Measurements from ENCODE around the gene NPHP4.

Gene NPHP4

GRCh38 chr1:5843521-5844096 is 148.6 kb downstream of the NPHP4 start:
- H3K4me3 ChIP-seq (replicated peaks in 1 of 2; ENCODE audit: low read depth in 2 of 2, low read length in 2 of 2) = no peak overlapping the region
- no peak for DNase-seq (ENCODE audit: low read depth in 2 of 2)
- TF ChIP-seq CTCF (IDR thresholded peaks at IDR 0.05; ENCODE audit: low read depth, low read length) = no peak

- TF ChIP-seq CTCF (IDR thresholded peaks at IDR 0.05; ENCODE audit: low read depth, low read length) = no peak
- DNase-seq (ENCODE audit: low read depth in 2 of 2) = no peak
- H3K4me3 ChIP-seq (replicated peaks in 1 of 2; ENCODE audit: low read depth in 2 of 2, low read length in 2 of 2) = no peak overlapping the region
Observed at GRCh38 chr1:5842679-5843078, 149.5 kb downstream of the NPHP4 start.

GRCh38 chr1:5840551-5841001 is 151.6 kb downstream of the NPHP4 start:
- DNase-seq (ENCODE audit: low read depth in 2 of 2) = no peak
- TF ChIP-seq CTCF (IDR thresholded peaks at IDR 0.05; ENCODE audit: low read depth, low read length) = no peak
- no peak overlapping the region for H3K4me3 ChIP-seq (replicated peaks in 1 of 2; ENCODE audit: low read depth in 2 of 2, low read length in 2 of 2)

GRCh38 chr1:5839881-5840550 is 152.2 kb downstream of the NPHP4 start:
- TF ChIP-seq CTCF (IDR thresholded peaks at IDR 0.05; ENCODE audit: low read depth, low read length) = no peak
- no peak for DNase-seq (ENCODE audit: low read depth in 2 of 2)
- H3K4me3 ChIP-seq (replicated peaks in 1 of 2; ENCODE audit: low read depth in 2 of 2, low read length in 2 of 2) = no peak overlapping the region

- H3K4me3 ChIP-seq (replicated peaks in 1 of 2; ENCODE audit: low read depth in 2 of 2, low read length in 2 of 2) = no peak overlapping the region
- TF ChIP-seq CTCF (IDR thresholded peaks at IDR 0.05; ENCODE audit: low read depth, low read length) = no peak
- DNase-seq (ENCODE audit: low read depth in 2 of 2) = no peak
Observed at GRCh38 chr1:5839161-5839880, 152.9 kb downstream of the NPHP4 start.

- DNase-seq (ENCODE audit: low read depth in 2 of 2) = no peak
- no peak for TF ChIP-seq CTCF (IDR thresholded peaks at IDR 0.05; ENCODE audit: low read depth, low read length)
- H3K4me3 ChIP-seq (replicated peaks in 1 of 2; ENCODE audit: low read depth in 2 of 2, low read length in 2 of 2) = no peak overlapping the region
Observed at GRCh38 chr1:5837976-5838653, 154.1 kb downstream of the NPHP4 start.
